OCI-LY7 (cell line): ENCODE measurements around the gene ACTBL2. TPM values are rescaled to one million over a fixed set of nuclear protein-coding genes. Genes with fewer than 3 reads are reported as not detected.

Experiments used
- BruUV-seq: library from RNA; stranded (reverse); fragments of 400-500 nt; replicated peaks from 2 replicates; lab custom pipeline; 2021; lab: Mats Ljungman, UMichigan
- CTCF ChIA-PET: fragments of 300-600 bp; sonication (Branson Sonifier 250); formaldehyde crosslinking; loops from one replicate; lab custom pipeline; 2022; ENCODE audit warnings: antibody characterized with exemption; ENCODE audit not compliant: unreplicated experiment; lab: Charles Lee
- POLR2A ChIA-PET: fragments of 300-600 bp; sonication (Branson Sonifier 250); formaldehyde crosslinking; loops from one replicate; lab custom pipeline; 2022; ENCODE audit warnings: antibody characterized with exemption; lab: Charles Lee
- DNase-seq: peaks from one replicate; pipeline ENCODE4 v3.0.0-alpha.2; 2015; ENCODE audit warnings: low spot score
- H2AFZ ChIP-seq: fragments of 200-600 bp; sonication (generic), shearing (Covaris generic); 2 replicates; pipeline ENCODE4 v1.6.1; 2014; ENCODE audit warnings: mild to moderate bottlenecking, antibody characterized with exemption, low read length, moderate library complexity
- H3K27ac ChIP-seq: fragments of 200-600 bp; sonication (generic); 2 replicates; pipeline ENCODE4 v1.5.1; 2014; ENCODE audit warnings: mixed run types, low read depth, mild to moderate bottlenecking, moderate library complexity, low read length, inconsistent platforms; ENCODE audit not compliant: poor library complexity, severe bottlenecking
- H3K36me3 ChIP-seq: fragments of 200-600 bp; sonication (generic); 2 replicates; pipeline ENCODE4 v1.6.1; 2014; ENCODE audit warnings: mild to moderate bottlenecking, antibody characterized with exemption, low read length, moderate library complexity, mixed read lengths; ENCODE audit not compliant: insufficient read depth
- H3K4me1 ChIP-seq: fragments of 200-600 bp; sonication (generic); 2 replicates; pipeline ENCODE4 v1.5.1; 2014; ENCODE audit warnings: mild to moderate bottlenecking, low read length; ENCODE audit not compliant: insufficient read depth, poor library complexity, severe bottlenecking
- H3K4me2 ChIP-seq: fragments of 200-600 bp; sonication (generic); 2 replicates; pipeline ENCODE4 v1.6.1; 2014; ENCODE audit warnings: mild to moderate bottlenecking, low read length
- H3K4me3 ChIP-seq: fragments of 200-600 bp; sonication (generic); 2 replicates; pipeline ENCODE4 v1.5.1; 2014; ENCODE audit warnings: mild to moderate bottlenecking, low read depth, low read length; ENCODE audit not compliant: poor library complexity, severe bottlenecking
- H3K79me2 ChIP-seq: fragments of 200-600 bp; sonication (generic); 2 replicates; pipeline ENCODE4 v1.6.1; 2016; ENCODE audit warnings: low read depth, mild to moderate bottlenecking, low read length, moderate library complexity, mixed read lengths; ENCODE audit not compliant: insufficient read depth
- H3K9me2 ChIP-seq: fragments of 200-600 bp; sonication (generic); 2 replicates; pipeline ENCODE4 v1.6.1; 2016; ENCODE audit warnings: mild to moderate bottlenecking, low read length, mixed read lengths; ENCODE audit not compliant: insufficient read depth
- H3K9me3 ChIP-seq: fragments of 200-600 bp; sonication (generic); 2 replicates; pipeline ENCODE4 v1.6.1; 2014; ENCODE audit warnings: mild to moderate bottlenecking, mixed run types, low read length, mixed read lengths
- H4K20me1 ChIP-seq: fragments of 200-600 bp; sonication (generic); 2 replicates; pipeline ENCODE4 v1.6.1; 2014; ENCODE audit warnings: mild to moderate bottlenecking, antibody characterized with exemption, low read length, moderate library complexity, mixed read lengths; ENCODE audit not compliant: insufficient read depth
- CTCF ChIP-seq: fragments of 200-600 bp; sonication (generic); conservative IDR thresholded peaks from 2 replicates; pipeline ENCODE4 v1.5.1; 2014; ENCODE audit warnings: mild to moderate bottlenecking, antibody characterized with exemption, low read length, moderate library complexity, mixed read lengths
- EZH2phosphoT487 ChIP-seq: fragments of 200-600 bp; sonication (generic); IDR thresholded peaks from 2 replicates; pipeline ENCODE4 v1.6.1; 2018; ENCODE audit warnings: low read depth, borderline replicate concordance, mild to moderate bottlenecking, mixed run types, antibody characterized with exemption, low read length, moderate library complexity, mixed read lengths
- intact Hi-C: fragments of 100-400 bp; cut with micrococcal nuclease; formaldehyde crosslinking; loops from one replicate; pipeline ENCODE4 v1.10.0; 2022; ENCODE audit not compliant: unreplicated experiment
- total RNA-seq, 2 experiments: library from RNA; depleted of rRNA in 1 of 2; stranded (reverse); fragments of >200 nt in 1 of 2; shearing (Covaris generic) in 1 of 2; gene quantifications; 2 replicates each; pipeline ENCODE4 v1.2.3, GENCODE V29; 2014 to 2022

Gene ACTBL2
- total RNA-seq, 2 experiments from 2014 or later = not detected

GRCh38 chr5:57439601-57440000, 43.0 kb downstream of the ACTBL2 start:
- BruUV-seq = no TSS peak
- Histone ChIP-seq H3K4me3 (no peak overlapping the region), H3K4me1 (no peaks in the 10 kb centered on the region), H3K9me3 (no peaks in the 10 kb centered on the region), H3K79me2 (no peaks in the 10 kb centered on the region), H3K27ac (no peak overlapping the region), H4K20me1 (no peaks in the 10 kb centered on the region), H3K9me2 (no peaks in the 10 kb centered on the region), H2AFZ (no peak overlapping the region), H3K36me3 (no peaks in the 10 kb centered on the region), H3K4me2 (no peak overlapping the region)
- TF ChIP-seq CTCF = no peak
- TF ChIP-seq EZH2phosphoT487 = no peak
- intact Hi-C loops = loop anchor here (10.0 kb wide), 1 partner anchor 145 kb away; no protein-coding TSS in a partner anchor
- POLR2A ChIA-PET = interaction anchor here (1.1 kb wide), 1 partner anchor 13 kb away, joined by 3 read pairs; no protein-coding TSS in a partner anchor
- CTCF ChIA-PET = no interaction called here
- DNase-seq = no peak

GRCh38 chr5:57437976-57438805, 44.4 kb downstream of the ACTBL2 start:
- POLR2A ChIA-PET = no interaction called here
- no peaks in the 10 kb centered on the region for H4K20me1 ChIP-seq
- CTCF ChIA-PET = no interaction called here
- no peaks in the 10 kb centered on the region for H3K36me3 ChIP-seq
- no peak overlapping the region for H3K4me2 ChIP-seq
- H3K9me3 ChIP-seq = no peaks in the 10 kb centered on the region
- no peak for TF ChIP-seq EZH2phosphoT487
- no peak for TF ChIP-seq CTCF
- intact Hi-C loops = loop anchor here (10.0 kb wide), 1 partner anchor 143 kb away; no protein-coding TSS in a partner anchor
- no peak overlapping the region for H3K4me3 ChIP-seq
- H3K79me2 ChIP-seq = no peaks in the 10 kb centered on the region
- no peaks in the 10 kb centered on the region for H3K9me2 ChIP-seq
- no peak overlapping the region for H3K27ac ChIP-seq
- no peak overlapping the region for H2AFZ ChIP-seq
- no TSS peak for BruUV-seq
- no peaks in the 10 kb centered on the region for H3K4me1 ChIP-seq
- no peak for DNase-seq

GRCh38 chr5:57436586-57436985, 46.0 kb downstream of the ACTBL2 start:
- POLR2A ChIA-PET = interaction anchor here (0.5 kb wide), 1 partner anchor 555 kb away, joined by 3 read pairs; no protein-coding TSS in a partner anchor
- Histone ChIP-seq H3K9me3 (no peaks in the 10 kb centered on the region), H3K4me1 (no peaks in the 10 kb centered on the region), H3K4me3 (no peak overlapping the region), H3K27ac (no peak overlapping the region), H3K79me2 (no peaks in the 10 kb centered on the region), H3K4me2 (no peak overlapping the region), H4K20me1 (no peaks in the 10 kb centered on the region), H3K36me3 (no peaks in the 10 kb centered on the region), H2AFZ (no peak overlapping the region), H3K9me2 (no peaks in the 10 kb centered on the region)
- TF ChIP-seq EZH2phosphoT487 (no peak), CTCF (no peak)
- BruUV-seq = no TSS peak
- no peak for DNase-seq
- CTCF ChIA-PET = no interaction called here
- intact Hi-C loops = loop anchor here (10.0 kb wide), 1 partner anchor 142 kb away; no protein-coding TSS in a partner anchor
